ENCODE data around the gene MXD4.

Gene MXD4

DNA sequence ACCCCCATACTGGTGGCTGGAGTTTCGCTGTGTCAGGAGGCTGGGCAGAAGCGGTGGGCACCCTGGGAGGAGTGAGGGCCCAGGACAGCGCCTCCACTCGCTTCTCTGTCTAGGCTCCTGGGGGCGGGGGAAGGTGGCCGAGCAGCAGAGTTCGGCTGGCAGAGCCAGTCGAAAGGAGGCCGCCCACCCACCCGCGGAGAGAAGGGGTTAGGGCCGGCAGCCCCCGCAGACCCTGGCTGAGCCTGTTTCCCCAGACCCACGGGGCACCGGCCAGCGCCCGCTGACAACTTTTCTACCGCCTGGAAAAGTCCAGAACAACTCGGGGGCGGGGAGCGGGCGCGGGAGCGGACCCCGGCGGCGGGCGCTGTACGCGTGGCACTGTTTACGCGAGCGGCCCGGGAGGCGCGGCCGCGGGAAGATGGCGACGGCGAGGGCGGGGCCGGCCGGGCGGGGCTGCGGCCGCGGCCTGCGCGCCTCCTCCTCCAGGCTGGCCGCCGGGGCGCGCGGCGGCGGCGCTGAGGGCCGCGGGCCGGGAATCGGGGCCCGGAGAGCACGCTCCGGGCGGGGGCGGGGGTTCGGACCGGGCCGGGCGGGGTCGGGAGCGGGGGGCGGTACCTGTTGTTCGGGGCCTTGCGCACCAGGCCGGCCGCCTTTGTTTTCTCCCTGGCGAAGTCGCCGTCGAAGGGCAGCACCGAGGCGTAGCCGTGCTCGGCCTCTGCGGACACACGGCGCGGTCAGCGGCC, 628 bp downstream of the MXD4 start:
- DNase-seq = peak; percentile 50

DNA sequence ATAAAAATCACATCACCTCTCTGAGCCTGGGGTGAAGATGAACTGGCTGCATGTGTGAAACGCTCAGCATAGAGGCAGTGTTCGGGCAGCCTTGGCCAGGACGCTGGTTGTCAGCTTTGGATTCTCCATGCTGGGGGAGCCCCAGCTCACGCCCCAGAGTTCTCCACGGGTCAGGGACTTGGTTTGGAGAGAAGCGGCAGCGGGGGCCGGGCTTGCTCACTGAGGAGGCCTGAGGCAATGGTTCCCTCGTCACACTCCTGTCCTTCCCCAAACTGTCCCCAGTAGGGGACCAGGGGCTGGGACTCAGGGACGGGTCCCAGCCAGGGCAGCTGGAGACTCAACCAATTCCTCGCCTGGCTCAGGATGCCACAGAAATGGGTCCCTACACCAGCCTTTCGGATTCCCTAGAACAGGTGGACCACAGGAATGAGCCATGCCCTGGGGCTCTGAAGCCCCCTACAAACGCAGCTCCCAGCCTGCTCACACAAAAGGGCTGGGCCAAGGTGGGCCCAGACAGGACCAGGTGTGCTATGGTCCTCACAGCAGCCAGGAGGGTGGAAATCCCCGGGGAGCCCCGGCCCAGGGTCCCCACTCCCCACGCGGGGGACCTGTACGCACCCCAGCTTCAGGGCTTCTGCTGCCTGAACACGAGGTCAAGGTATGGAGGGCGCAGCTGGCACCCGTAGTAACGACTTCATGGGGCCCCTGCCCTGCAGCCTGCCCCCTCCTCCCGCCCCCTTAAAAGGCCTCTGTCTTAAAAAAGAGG, 1.4 kb downstream of the MXD4 start:
- DNase-seq = no peak

DNA sequence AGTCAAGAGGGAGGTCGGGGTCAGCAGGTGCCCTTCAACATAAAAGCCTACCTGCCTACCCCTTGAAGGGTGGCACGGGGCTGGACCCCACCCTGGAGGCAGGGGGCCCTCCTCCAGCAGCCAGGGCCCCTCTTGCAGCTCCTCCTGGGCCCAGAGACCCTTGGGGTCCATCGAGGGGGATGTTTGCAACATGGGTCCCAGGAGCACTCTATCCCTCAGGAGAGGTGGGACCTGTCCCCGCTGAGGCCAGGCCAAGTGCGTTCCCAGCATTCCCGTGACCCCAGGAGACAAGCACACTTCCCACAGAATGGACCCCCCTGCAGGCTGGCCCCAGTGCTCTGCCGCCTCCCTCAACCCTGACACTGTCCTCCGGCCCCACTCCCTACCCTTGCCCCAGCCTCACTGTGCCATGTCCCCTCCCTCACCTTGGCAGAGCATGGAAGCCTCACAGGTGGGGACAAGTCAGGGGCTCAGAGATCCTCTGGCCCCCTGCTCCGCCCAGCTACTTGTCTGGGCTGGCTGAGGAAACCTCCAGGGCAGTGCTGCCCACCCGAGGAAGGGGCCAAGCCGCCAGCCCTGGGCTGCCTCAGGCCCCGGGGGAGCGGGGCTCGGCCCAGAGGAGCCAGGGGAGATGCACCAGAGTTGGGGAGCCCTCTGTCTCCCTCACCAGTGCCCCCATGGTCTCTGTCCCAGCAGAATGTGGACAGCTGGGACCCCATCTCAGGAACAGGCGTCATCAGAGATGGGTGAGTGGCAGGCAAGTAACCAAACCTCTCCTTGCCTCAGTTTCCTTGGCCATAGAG, 2.2 kb downstream of the MXD4 start:
- DNase-seq = no peak

DNA sequence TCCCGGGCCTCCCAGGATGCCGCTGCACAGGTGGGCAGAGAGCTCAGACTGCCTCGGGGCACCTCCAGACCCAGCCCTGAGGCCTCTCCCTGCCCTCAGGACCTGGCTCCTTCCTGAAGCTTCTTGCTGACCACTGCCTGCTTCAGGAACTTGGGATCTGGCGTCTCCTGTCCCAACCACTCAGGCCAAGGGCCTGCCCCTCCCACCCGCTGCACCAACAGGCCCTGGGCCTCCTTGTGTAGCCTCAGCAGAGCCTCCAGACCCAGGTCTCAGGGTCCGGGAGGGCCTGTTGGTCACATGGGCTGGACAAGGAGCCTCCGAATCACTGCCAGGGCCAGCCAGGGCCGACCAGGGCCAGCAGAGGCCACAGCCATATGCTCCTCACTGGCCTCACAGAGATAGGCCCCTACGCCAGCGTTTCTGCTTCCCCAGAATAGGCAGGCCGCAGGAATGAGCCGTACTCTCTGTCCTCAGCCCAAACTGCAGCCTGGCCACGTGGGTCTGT, 2.8 kb downstream of the MXD4 start:
- DNase-seq = no peak

DNA sequence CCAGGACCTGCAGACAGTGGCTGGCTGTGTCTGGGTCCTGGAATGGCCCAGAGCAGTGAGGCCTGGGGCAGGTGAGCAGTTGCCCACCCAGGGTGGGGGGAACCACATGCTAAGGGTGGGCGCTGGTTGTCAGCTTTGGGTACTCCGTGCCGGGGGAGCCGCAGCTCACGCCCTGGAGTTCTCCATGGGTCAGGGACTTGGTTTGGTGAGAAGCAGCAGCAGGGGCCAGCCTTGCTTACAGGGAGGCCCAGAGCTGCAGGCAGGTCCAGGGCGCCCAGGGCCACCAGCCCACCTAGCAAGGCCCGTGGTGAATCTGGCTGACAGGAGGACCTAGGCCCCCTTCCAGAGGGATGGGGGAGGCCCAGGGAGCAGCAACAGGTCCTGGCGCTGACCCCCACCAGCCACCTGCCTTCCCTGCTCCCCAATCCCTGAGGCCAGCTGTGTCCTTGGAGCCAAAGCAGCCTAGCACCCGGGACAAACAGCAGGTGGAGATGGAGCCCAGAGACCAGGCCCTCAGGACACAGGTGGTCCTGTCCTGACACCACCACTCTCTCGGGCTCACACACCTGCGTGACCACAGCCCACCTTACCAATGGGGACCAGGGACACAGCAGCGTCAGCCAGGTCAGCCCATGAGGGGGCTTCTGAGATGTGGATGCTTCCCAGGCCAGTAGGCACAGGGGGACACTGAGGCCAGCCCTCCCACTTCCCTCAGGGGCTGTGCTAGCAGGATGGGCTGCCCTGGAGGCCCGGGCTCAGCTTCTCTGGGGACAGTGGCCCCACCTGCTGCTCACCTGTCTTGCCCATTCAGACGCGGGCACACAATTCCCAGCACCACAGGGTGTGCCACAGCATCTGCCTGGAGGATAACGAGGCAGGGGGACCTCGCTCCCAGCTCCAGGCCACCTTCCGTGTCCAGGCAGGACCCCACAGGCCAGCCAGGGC, 3.5 kb downstream of the MXD4 start:
- no peak for DNase-seq

DNA sequence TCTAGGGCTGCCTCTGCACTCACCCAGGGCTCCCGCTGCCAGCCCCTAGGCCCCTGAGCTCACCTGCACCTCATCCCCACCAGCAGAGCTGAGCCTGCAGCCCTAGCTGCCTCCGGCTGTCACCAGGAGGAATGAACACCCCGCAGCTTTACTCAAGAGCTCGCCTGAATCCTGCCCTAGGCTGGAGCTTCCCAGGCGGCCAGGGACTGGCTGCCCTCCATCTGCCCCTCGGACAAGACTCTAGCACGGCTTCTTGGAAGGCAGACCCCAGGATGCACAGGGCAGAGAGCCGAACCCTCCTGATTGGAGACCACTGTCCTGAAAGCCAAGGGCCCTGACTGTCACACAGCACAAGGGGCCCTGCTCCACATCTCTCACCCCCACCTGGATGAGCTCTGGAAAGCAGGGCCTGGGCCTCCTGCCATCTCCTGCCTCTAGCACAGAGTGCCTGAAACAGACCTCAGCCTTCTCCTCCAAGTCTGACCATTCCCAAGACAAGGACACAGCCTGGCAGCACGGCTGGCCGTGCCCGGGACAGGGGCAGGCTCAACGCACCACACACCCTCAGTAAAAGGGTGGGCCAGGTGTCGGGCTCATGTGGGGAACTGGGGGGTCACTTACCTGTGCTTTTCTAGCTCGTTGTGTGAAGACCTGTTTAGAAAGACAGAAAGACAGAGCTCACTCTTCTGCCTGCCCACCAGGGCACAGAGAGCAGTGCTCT, 4.4 kb downstream of the MXD4 start:
- no peak for DNase-seq

DNA sequence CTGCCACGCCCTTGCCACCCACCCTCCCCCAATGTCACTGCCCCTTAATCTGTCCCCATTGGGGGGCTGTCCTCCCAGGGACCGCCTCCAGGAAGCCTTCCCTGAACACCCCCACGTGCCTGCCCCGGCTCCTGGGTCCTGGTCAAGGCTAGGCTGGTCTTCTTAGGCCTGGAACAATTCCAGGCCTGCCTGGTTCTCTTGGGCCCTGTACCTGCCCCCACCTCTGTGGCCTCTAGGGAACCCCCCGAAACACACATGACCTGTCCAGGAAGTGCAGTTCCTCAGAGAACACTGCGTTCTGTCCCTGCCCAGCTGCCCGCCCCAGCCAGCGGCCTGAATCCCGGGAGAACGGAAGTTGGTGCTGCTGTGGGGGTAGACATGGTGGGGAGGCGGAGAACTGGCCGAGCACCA, 5.1 kb downstream of the MXD4 start:
- no peak for DNase-seq

DNA sequence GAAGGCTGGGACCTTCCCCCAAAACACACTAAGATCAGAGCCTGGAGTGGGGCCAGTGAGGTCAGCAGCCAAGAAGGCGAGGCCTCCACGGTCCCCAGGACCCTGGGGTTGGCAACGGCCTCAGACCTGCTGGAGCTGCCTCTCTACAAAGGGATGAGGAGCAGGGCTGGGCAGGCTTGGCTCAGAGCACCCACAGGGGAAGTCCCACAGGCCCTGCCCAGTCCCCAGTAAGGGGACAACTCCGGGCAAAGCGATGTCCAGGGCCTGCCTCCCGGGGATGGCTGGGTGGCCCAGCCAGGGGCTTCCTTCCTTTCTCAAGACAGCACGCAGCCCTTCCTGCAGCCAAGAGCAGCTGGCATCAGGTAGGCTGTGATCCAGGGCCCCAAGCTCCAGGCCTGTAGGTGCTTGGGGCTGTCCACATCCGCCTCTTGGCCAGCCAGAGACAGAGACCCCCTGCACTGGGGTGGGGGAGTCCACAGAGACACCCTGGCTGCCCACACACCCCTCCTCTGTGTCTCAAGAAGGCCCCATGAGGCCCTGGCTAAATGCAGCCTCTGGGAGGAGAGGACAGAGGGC, 5.7 kb downstream of the MXD4 start:
- DNase-seq = no peak

DNA sequence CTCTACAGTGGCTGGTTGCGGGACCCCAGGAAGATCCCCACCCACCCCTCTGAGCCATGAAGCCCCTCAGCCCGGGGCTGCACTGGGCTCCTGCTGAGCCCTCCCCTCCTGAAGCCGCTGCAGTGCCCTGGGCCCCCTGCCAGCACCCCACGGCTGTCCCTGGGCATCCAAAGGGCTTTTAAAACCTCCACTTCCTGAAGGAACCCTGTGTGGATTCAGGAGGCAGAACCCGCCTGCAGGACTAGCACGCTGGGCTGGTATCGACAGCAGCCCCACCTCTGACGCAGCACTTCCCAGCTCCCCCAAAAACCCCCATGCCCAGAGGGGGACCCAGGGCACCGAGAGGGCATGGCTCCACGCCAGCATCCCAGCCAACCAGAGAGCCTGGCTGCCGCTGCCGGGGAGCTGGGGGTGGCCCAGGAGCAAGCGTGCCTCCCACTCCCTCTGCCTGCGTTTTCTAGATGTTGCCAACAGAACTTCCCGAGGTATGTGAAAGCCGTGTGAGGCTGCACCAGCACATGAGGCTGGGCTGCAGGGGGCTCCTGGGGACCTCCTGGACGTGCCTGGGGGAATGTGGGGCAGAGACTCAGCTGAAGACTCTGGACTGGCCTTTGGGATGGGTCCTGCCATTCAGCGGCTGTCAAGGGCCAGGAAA, 6.3 kb downstream of the MXD4 start:
- no peak for DNase-seq

DNA sequence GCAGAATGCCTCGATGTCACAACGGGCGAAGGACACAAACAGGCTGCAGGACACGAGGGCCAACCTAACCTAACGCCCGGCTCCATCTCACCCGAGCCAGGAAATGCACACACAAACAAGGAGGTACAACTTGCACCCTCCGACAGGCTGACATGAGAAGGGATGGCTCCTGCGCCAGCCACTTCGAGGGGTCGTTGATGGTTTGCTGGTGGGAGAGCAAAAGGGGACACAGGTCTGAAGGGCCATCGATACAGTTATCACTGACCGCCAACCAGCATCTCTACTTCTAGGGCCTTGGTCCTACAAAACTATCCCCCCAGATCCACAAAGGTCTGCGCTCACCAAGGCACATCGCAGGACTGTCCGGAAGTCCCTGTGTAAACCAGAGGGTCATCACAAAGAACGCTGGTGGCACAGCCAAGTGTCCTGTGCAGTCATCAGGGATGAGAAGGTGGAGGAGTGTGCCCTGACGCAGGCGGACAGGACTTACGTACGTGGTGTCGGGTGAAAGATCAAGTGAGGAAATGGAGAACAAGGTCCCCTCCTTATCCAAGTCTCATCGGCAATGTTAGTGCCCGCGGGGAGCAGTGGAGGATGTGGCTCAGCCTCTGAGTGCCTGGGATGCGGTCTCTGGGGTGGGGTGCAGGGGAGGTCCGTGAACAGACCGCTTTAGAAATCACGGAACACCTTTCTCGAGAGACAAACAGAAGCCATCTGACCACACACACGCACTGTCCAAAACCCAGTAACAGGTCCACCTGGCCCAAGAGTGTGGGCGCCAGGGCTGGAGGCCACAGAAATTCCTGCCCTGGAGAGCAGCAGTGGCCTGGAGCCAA, 7.0 kb downstream of the MXD4 start:
- DNase-seq = no peak

DNA sequence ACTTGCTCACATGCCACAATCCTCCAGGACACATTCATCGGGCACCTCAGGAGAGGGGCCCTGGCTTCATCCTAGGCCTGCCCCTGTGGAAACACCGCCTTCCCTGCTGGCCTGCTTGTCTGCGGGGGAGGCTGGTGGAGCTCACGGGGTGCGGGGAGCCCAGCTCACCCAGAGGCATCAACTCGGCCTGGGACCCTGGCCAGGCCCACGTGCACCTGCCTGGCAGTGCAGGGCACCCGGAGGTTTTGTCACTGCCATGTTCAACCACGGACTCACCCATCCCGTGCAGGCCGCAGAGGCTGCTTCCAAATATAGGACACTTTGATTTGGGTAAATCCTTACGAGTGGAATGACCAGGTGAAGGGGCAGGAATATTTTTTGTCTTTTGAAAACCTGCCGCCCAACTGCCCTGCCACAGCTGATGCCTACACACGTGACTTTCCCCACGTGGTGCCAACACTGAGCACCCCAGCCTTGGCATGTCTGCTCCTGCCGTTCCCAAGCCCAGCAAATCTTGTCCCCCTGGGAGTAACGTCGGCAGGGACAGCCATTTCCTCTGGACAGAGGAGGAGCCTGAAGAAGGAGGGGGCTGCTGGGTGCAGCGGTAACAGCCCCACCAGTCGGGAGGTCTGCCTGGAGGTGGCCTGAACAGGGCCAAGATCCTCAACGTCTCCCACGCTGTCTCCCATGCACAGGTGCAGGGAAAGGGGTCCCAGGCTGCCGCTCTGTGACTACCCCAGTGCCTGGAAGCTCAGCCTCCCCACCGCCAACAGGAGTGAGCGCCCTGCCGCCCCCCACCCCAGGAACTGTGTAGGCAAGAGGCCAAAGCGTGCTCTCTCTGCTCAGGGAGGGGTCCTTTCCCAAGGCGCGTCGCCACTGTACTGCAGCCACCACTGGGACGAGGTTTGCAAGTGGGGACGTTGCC, 8.5 kb downstream of the MXD4 start:
- no peak for DNase-seq

DNA sequence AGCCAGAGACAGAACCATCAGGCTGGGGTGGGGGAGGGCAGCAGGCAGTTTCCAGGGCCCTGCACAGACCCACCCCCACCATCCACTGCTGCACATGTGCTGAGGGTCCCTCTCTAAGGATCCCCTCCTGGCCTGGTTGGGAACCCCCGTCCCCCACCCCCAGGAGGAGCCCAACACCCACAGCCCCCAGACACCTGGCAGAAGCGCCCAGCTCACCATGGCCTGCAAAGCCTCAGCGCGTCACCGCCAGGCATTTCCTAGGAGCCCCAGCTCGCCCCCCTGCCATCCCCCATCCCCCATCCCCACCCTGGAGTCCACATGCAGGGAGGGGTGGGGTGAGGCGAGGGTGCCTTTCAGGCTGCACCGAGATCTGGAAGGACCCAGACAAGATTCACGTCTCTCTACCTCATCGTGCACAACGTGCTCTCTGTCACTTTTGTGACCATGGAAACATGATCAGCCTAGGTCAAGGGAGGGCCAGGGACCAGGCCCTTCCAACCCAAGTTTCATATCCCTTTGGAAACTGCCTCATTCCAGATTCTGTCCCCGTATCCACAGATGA, 9.3 kb downstream of the MXD4 start:
- DNase-seq = no peak

DNA sequence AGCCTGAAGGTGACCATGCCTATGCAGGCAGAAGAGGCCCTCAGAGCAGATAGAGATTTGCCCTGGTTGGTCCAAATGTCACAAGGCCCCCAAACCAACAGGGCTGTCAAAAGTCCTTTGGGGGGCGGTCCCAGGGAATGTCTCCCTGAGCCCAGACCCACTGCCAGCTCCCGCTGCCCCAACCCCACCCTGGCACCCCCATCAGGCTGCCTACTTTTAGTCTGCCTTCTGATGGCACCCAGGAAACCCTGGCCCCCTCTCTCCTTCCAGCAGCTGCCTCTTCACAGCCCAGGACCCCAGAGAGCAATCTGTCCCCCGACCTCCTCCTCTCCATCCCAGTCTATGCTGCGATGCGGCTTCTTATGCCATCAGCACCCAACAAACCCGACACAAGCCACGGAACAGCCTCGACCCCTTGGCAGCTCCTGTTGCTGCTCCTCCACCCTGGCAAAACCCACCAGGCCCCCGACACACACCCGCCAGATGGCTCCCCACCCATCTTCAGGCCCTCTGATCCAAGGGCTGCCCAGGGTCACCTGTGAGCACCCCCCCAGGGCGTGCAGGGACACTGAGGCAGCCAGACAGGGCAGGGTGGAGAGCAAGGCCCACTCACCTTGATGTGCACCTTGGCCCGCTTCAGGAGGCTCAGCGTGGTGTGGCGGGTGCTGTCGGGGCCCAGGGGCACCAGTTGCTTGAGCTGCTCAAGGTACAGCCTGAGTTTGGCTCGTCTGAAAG, 9.9 kb downstream of the MXD4 start:
- no peak for DNase-seq

DNA sequence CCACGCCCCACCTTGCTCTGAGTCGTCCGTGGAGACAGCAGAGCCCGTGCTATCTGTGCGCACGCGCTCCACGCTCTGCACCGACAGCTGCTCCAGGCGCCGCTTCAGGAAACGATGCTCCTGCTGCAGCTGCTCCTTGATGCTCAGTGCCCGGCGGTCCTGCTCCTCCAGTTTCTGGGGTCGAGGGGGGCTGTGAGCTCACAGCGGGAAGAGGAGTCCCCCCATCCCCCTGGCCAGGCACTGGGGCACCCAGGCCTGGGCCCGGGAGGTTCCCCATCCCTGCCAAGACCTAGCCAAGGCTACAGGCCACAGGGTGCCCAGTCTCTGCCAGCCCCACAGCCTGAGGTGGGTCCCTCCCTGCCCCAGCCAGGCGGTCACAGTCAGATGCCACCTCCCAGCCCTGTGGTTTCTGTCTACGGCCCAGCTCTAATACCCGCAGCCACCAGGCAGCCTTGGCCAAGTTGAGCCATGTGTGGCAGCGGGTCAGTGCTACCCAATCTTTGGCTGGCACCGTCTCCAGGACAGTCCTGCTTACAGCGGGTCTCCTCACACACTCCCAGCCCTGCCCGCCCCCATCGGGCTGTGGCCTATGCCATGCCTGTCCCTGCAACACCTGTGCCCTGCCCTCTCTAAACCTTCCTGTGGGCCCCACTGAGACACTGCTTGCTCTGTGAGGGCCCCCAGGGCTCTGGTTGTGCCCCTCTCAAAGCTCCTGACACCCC, 10.7 kb downstream of the MXD4 start:
- no peak for DNase-seq

DNA sequence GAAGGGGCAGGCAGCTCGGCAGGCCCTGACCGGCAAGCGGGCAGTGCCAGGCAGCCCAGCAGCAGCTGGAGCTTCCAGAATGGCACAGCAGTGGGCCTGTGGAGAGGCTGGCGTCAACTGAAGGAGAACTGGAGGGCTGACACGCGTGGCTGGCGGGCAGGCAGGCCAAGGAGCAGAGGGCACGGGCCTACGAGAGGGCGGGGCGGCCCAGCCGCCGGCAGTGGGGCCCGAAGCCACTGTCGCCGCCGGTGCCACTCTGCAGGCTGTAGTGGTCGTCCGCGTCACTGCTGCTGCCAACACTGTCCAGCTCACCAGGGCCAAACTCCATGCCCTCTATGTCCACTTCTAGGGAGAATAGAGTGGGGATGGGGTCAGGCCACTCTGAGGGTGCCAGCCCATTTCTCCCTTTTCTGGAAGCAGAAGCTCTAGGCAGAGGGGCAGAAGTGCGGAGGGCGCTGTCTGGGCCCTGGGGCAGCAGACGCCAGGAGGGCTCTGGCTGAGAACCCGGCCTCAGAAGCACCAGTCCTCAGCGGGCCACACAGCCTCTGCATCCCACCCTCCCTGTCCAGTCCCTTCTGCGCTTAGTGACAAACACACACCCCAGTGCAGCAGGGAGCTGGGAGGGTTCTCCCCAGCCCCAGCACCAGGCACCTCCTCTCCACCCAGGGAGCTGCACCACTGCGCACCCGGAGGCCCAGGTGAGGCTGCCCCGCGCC, 11.4 kb downstream of the MXD4 start:
- DNase-seq = no peak
